DMS 273 (cell line): Measurements from ENCODE around the gene MRAS.

ENCODE experiments used
- DNase-seq: peaks from one replicate; lab custom pipeline; 2025; ENCODE audit not compliant: unreplicated experiment; lab: John Stamatoyannopoulos, UW

The MRAS gene

GRCh38 chr3:138384976-138385375 is 36.6 kb downstream of the MRAS start:
- no peak for DNase-seq

GRCh38 chr3:138389144-138389601 is 40.8 kb downstream of the MRAS start:
- no peak for DNase-seq

GRCh38 chr3:138389841-138390581 is 41.6 kb downstream of the MRAS start:
- peak; percentile 38 for DNase-seq

GRCh38 chr3:138390582-138390932 is 42.2 kb downstream of the MRAS start:
- no peak for DNase-seq

- no peak for DNase-seq
Measured at GRCh38 chr3:138394156-138394555, 45.8 kb downstream of the MRAS start.

GRCh38 chr3:138394686-138395085 is 46.3 kb downstream of the MRAS start:
- no peak for DNase-seq

GRCh38 chr3:138395865-138396751 is 47.7 kb downstream of the MRAS start:
- no peak for DNase-seq

- peak; percentile 17 for DNase-seq
Measured at GRCh38 chr3:138396752-138397410, 48.5 kb downstream of the MRAS start.

GRCh38 chr3:138397983-138398382 is 49.6 kb downstream of the MRAS start:
- peak; percentile 20 for DNase-seq

- DNase-seq: no peak
Measured at GRCh38 chr3:138398791-138399575, 50.6 kb downstream of the MRAS start.

GRCh38 chr3:138399766-138400165 is 51.4 kb downstream of the MRAS start:
- DNase-seq: no peak

GRCh38 chr3:138400651-138401070 is 52.3 kb downstream of the MRAS start:
- DNase-seq: no peak

GRCh38 chr3:138401834-138402233 is 53.5 kb downstream of the MRAS start:
- no peak for DNase-seq

- DNase-seq: no peak
Measured at GRCh38 chr3:138404121-138404520, 55.7 kb downstream of the MRAS start.

GRCh38 chr3:138405001-138405400 is 56.6 kb downstream of the MRAS start:
- no peak for DNase-seq

- no peak for DNase-seq
Measured at GRCh38 chr3:138405486-138405885, 57.1 kb downstream of the MRAS start.

- no peak for DNase-seq
Measured at GRCh38 chr3:138406606-138407005, 58.2 kb downstream of the MRAS start.

- no peak for DNase-seq
Measured at GRCh38 chr3:138407236-138407907, 59.0 kb downstream of the MRAS start.

GRCh38 chr3:138408751-138409570 is 60.6 kb downstream of the MRAS start:
- DNase-seq: no peak
